HEK293T (cell line): ENCODE data around the gene FAM98B.

ENCODE experiments used
- CTCF ChIA-PET: fragments of 350-600 bp; formaldehyde crosslinking; extraction: SDS; loops from one replicate; lab custom pipeline; 2021; ENCODE audit warnings: antibody characterized with exemption, inconsistent platforms; lab: Yijun Ruan, JAX
- POLR2A ChIA-PET: fragments of 350-600 bp; formaldehyde crosslinking; extraction: SDS; loops from one replicate; lab custom pipeline; 2020; ENCODE audit warnings: antibody characterized with exemption, inconsistent platforms; lab: Yijun Ruan, JAX
- DNase-seq: peaks from one replicate; pipeline ENCODE4 v3.0.0; 2012; ENCODE audit warnings: mixed read lengths; ENCODE audit errors: extremely low spot score
- ARNT ChIP-seq: fragments of 450-650 bp; IDR thresholded peaks from 2 replicates; pipeline ENCODE4 v1.6.1; 2017; ENCODE audit warnings: mild to moderate bottlenecking
- BHLHE40 ChIP-seq: fragments of 450-650 bp; IDR thresholded peaks from 2 replicates; pipeline ENCODE4 v1.6.1; 2016; ENCODE audit warnings: mild to moderate bottlenecking, moderate library complexity, borderline replicate concordance
- CTBP1 ChIP-seq: fragments of 450-650 bp; IDR thresholded peaks from 2 replicates; pipeline ENCODE4 v1.6.1; 2016; ENCODE audit warnings: borderline replicate concordance
- ELF4 ChIP-seq: fragments of 450-650 bp; IDR thresholded peaks from 2 replicates; pipeline ENCODE4 v1.6.1; 2017; ENCODE audit warnings: antibody characterized with exemption
- FOXA1 ChIP-seq: fragments of 450-650 bp; IDR thresholded peaks from 2 replicates; pipeline ENCODE4 v1.6.1; 2016; ENCODE audit warnings: mild to moderate bottlenecking
- FOXK2 ChIP-seq: fragments of 450-650 bp; IDR thresholded peaks from 2 replicates; pipeline ENCODE4 v1.6.1; 2016; ENCODE audit warnings: mild to moderate bottlenecking
- FOXM1 ChIP-seq: fragments of 450-650 bp; IDR thresholded peaks from 2 replicates; pipeline ENCODE4 v1.6.1; 2017; ENCODE audit warnings: mild to moderate bottlenecking, borderline replicate concordance
- HDGF ChIP-seq: fragments of 450-650 bp; IDR thresholded peaks from 2 replicates; pipeline ENCODE4 v1.6.1; 2017; ENCODE audit warnings: antibody characterized with exemption, borderline replicate concordance
- L3MBTL2 ChIP-seq: fragments of 450-650 bp; conservative IDR thresholded peaks from 2 replicates; pipeline ENCODE4 v1.6.1; 2016; ENCODE audit warnings: mild to moderate bottlenecking
- LEF1 ChIP-seq: fragments of 450-650 bp; IDR thresholded peaks from 2 replicates; pipeline ENCODE4 v1.6.1; 2017; ENCODE audit warnings: mild to moderate bottlenecking, borderline replicate concordance
- NFRKB ChIP-seq: fragments of 450-650 bp; IDR thresholded peaks from 2 replicates; pipeline ENCODE4 v1.6.1; 2016; ENCODE audit warnings: mild to moderate bottlenecking, moderate library complexity
- SP1 ChIP-seq: fragments of 450-650 bp; IDR thresholded peaks from 2 replicates; pipeline ENCODE4 v1.6.1; 2017
- SUZ12 ChIP-seq: fragments of 450-650 bp; IDR thresholded peaks from 2 replicates; pipeline ENCODE4 v1.6.1; 2016; ENCODE audit warnings: mild to moderate bottlenecking
- TARDBP ChIP-seq: fragments of 450-650 bp; IDR thresholded peaks from 2 replicates; pipeline ENCODE4 v1.6.1; 2016
- ZNF384 ChIP-seq: fragments of 450-650 bp; IDR thresholded peaks from 2 replicates; pipeline ENCODE4 v1.6.1; 2016
- TF ChIP-seq, protein P1 (sequence below): fragments of 450-650 bp; IDR thresholded peaks from 2 replicates; pipeline ENCODE4 v1.6.1; 2016

The FAM98B gene

DNA sequence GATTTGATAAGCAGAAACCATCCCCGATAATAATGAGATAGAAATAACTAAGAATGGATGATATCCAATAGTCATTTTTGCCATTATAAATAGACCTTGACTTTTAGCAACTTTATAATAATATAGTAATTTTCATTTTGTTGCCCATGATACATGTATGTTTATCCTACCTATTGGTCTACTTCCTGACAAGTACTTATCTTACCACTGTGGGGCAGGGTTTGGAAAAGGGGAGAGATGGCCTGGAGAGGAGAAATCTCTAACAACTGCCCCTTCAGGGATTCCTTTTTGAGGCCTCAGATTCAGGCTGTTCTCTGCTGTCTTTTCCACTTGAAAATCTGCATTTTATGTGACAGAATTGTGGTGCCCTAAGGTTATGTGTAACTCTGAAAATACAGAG is 42.2 kb downstream of the FAM98B start:
- ChIA-PET CTCF (no interaction called here), POLR2A (no interaction called here)
- TF ChIP-seq CTBP1 (no peak), TARDBP (no peak), ZNF384 (no peak), SP1 (no peak), HDGF (no peak), FOXK2 (no peak), BHLHE40 (no peak), LEF1 (no peak), ELF4 (no peak), NFRKB (no peak), FOXA1 (no peak), ARNT (no peak), L3MBTL2 (no peak), FOXM1 (no peak), SUZ12 (no peak)
- TF ChIP-seq, protein P1, sequence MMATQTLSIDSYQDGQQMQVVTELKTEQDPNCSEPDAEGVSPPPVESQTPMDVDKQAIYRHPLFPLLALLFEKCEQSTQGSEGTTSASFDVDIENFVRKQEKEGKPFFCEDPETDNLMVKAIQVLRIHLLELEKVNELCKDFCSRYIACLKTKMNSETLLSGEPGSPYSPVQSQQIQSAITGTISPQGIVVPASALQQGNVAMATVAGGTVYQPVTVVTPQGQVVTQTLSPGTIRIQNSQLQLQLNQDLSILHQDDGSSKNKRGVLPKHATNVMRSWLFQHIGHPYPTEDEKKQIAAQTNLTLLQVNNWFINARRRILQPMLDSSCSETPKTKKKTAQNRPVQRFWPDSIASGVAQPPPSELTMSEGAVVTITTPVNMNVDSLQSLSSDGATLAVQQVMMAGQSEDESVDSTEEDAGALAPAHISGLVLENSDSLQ: no peak

DNA sequence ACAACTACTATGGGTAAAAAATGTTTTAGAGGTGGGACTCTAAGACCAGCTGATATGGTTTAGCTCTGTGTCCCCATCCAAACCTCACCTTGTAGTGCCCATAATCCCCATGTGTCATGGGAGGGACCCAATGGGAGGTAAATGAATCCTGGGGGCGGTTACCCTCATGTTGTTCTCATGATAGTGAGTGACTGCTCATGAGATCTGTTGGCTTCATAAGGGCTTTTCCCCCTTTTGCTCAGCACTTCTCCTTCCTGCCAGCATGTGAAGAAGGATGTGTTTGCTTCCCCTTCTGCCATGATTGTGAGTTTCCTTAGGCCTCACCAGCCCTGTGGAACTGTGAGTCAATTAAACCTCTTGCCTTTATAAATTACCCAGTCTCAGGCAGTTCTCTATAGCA is 45.7 kb downstream of the FAM98B start:
- ChIA-PET CTCF (no interaction called here), POLR2A (no interaction called here)
- no peak for TF ChIP-seq ELF4
- no peak for TF ChIP-seq ARNT
- no peak for TF ChIP-seq LEF1
- no peak for TF ChIP-seq HDGF
- TF ChIP-seq FOXM1: no peak
- no peak for TF ChIP-seq L3MBTL2
- TF ChIP-seq SP1: no peak
- no peak for TF ChIP-seq NFRKB
- TF ChIP-seq, protein P1: no peak
- no peak for TF ChIP-seq ZNF384
- no peak for TF ChIP-seq TARDBP
- no peak for TF ChIP-seq FOXA1
- no peak for TF ChIP-seq BHLHE40
- no peak for DNase-seq

More for the DNA sequence above, 42.2 kb downstream of the FAM98B start:
- no peak for DNase-seq

DNA sequence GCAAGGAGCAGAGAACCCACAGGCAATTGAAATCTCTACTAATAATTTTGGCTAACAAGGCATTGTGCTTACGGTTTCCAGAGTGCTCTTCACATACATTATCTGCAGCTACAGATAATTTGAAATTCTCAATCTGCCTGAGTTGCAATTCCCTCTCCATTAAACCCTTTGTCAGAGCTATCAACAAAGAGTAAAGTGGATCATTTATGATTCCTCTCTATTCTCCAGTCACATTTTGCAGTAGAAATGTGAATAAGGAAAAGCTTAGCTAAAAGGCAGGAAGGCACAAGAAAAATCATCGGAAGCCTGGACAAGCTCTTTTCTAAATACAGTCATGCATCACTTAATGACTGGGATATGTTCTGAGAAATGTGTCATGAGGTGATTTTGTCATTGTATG is 49.6 kb downstream of the FAM98B start:
- ChIA-PET CTCF (interaction anchor here (0.9 to 1.0 kb wide), 2 partner anchors 187 to 196 kb away, joined by 3 to 4 read pairs; no protein-coding TSS in a partner anchor), POLR2A (no interaction called here)

GRCh38 chr15:38504680-38505467 is 50.9 kb downstream of the FAM98B start:
- no peak for TF ChIP-seq FOXM1
- TF ChIP-seq FOXK2: no peak
- TF ChIP-seq, protein P1: no peak
- TF ChIP-seq LEF1: no peak
- no peak for TF ChIP-seq NFRKB
- no peak for TF ChIP-seq ELF4
- ChIA-PET CTCF (no interaction called here), POLR2A (no interaction called here)
- no peak for DNase-seq

More for the DNA sequence above, 49.6 kb downstream of the FAM98B start:
- TF ChIP-seq BHLHE40 (no peak), SP1 (no peak), FOXK2 (no peak), FOXA1 (no peak), ARNT (no peak), SUZ12 (no peak), TARDBP (no peak), NFRKB (no peak), L3MBTL2 (no peak), ELF4 (no peak), FOXM1 (no peak)
- TF ChIP-seq, protein P1: no peak
- no peak for DNase-seq

- POLR2A ChIA-PET: no interaction called here
- DNase-seq: no peak
- TF ChIP-seq CTBP1 (no peak), ARNT (no peak), BHLHE40 (no peak), LEF1 (no peak), NFRKB (no peak), ZNF384 (no peak), FOXM1 (no peak), SUZ12 (no peak), FOXA1 (no peak), SP1 (no peak), TARDBP (no peak), L3MBTL2 (no peak), HDGF (no peak), FOXK2 (no peak), ELF4 (no peak)
- TF ChIP-seq, protein P1: no peak
- CTCF ChIA-PET: no interaction called here
These were observed 53.1 kb downstream of the FAM98B start for GRCh38 chr15:38506997-38507396.
